Smooth muscle cell (in vitro differentiated cells): ENCODE measurements around the gene TSNAXIP1. TPM values are rescaled to one million over a fixed set of nuclear protein-coding genes. Genes with fewer than 3 reads are reported as not detected.

Source experiments
- DNase-seq: peaks from one replicate; lab custom pipeline; 2025; ENCODE audit not compliant: unreplicated experiment; lab: John Stamatoyannopoulos, UW
- H2AFZ ChIP-seq: fragments of 200-600 bp; sonication (generic); 2 replicates; pipeline ENCODE4 v1.6.0; 2016; ENCODE audit warnings: antibody characterized with exemption, low read depth, mild to moderate bottlenecking
- H3F3A ChIP-seq: fragments of 200-600 bp; sonication (generic); 2 replicates; pipeline ENCODE4 v1.6.0; 2017; ENCODE audit warnings: antibody characterized with exemption, low read depth
- H3K27ac ChIP-seq: fragments of 200-600 bp; sonication (generic); 2 replicates; pipeline ENCODE4 v1.5.1; 2016; ENCODE audit warnings: low read depth, mild to moderate bottlenecking
- H3K27me3 ChIP-seq: fragments of 200-600 bp; sonication (generic); 2 replicates; pipeline ENCODE4 v1.6.1; 2016; ENCODE audit warnings: low read depth, mild to moderate bottlenecking
- H3K36me3 ChIP-seq: fragments of 200-600 bp; sonication (generic); 2 replicates; pipeline ENCODE4 v1.5.1; 2016; ENCODE audit warnings: low read depth
- H3K4me1 ChIP-seq: fragments of 200-600 bp; sonication (generic); 2 replicates; pipeline ENCODE4 v1.5.1; 2016; ENCODE audit warnings: low read depth
- H3K4me2 ChIP-seq: fragments of 200-600 bp; sonication (generic); 2 replicates; pipeline ENCODE4 v1.6.0; 2016; ENCODE audit warnings: mild to moderate bottlenecking
- H3K4me3 ChIP-seq: fragments of 200-600 bp; sonication (generic); 2 replicates; pipeline ENCODE4 v1.5.1; 2016; ENCODE audit warnings: mild to moderate bottlenecking
- H3K79me2 ChIP-seq: fragments of 200-600 bp; sonication (generic); 2 replicates; pipeline ENCODE4 v1.6.0; 2016; ENCODE audit warnings: low read depth, mild to moderate bottlenecking
- H3K9ac ChIP-seq: fragments of 200-600 bp; sonication (generic); 2 replicates; pipeline ENCODE4 v1.6.0; 2016; ENCODE audit warnings: low read depth
- H3K9me3 ChIP-seq: fragments of 200-600 bp; sonication (generic); replicated peaks from 2 replicates; pipeline ENCODE4 v1.5.1; 2016; ENCODE audit warnings: low read depth
- H4K20me1 ChIP-seq: fragments of 200-600 bp; sonication (generic); 2 replicates; pipeline ENCODE4 v1.6.0; 2016; ENCODE audit warnings: low read depth
- WGBS: methylation state at CpG from one replicate; pipeline ENCODE4 v1.1.7; 2016; ENCODE audit warnings: low lambda C conversion rate; 5-methylcytosine and 5-hydroxymethylcytosine counted together
- polyA plus RNA-seq: library from polyadenylated mRNA; unstranded; fragments of >200 nt; fragmentation: Nextera tagmentation; extraction: Ambion mirVana; gene quantifications from 2 replicates; pipeline ENCODE4 v1.2.1, GENCODE V29; 2016
- total RNA-seq: library from RNA; depleted of rRNA; stranded (reverse); fragments of >200 nt; gene quantifications from 2 replicates; pipeline ENCODE4 v1.2.3, GENCODE V29; 2014
- TF ChIP-seq, protein P1 (sequence below): fragments of 200-600 bp; sonication (generic); IDR thresholded peaks from 2 replicates; pipeline ENCODE4 v1.5.1; 2017; ENCODE audit warnings: borderline replicate concordance, mild to moderate bottlenecking, antibody characterized with exemption; ENCODE audit not compliant: insufficient read depth, poor library complexity, severe bottlenecking

The TSNAXIP1 gene
- total and polyA plus RNA-seq, 2 experiments from 2014 or later, result 0.18 to 1.0 TPM

GRCh38 chr16:67760206-67760955 lies 46.3 kb upstream of the TSNAXIP1 start:
- H3K4me1 ChIP-seq, result no peaks in the 10 kb centered on the region
- H3K4me2 ChIP-seq, result no peak overlapping the region
- no peak overlapping the region for H2AFZ ChIP-seq
- TF ChIP-seq, protein P1, sequence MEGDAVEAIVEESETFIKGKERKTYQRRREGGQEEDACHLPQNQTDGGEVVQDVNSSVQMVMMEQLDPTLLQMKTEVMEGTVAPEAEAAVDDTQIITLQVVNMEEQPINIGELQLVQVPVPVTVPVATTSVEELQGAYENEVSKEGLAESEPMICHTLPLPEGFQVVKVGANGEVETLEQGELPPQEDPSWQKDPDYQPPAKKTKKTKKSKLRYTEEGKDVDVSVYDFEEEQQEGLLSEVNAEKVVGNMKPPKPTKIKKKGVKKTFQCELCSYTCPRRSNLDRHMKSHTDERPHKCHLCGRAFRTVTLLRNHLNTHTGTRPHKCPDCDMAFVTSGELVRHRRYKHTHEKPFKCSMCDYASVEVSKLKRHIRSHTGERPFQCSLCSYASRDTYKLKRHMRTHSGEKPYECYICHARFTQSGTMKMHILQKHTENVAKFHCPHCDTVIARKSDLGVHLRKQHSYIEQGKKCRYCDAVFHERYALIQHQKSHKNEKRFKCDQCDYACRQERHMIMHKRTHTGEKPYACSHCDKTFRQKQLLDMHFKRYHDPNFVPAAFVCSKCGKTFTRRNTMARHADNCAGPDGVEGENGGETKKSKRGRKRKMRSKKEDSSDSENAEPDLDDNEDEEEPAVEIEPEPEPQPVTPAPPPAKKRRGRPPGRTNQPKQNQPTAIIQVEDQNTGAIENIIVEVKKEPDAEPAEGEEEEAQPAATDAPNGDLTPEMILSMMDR, result no peak
- no peaks in the 10 kb centered on the region for H3K79me2 ChIP-seq
- H3F3A ChIP-seq, result no peaks in the 10 kb centered on the region
- H3K27ac ChIP-seq, result no peak overlapping the region
- no peak overlapping the region for H3K4me3 ChIP-seq
- WGBS, result 93% methylated on average over 8 of the region's 8 CpGs
- H4K20me1 ChIP-seq, result peaks cover 88% of the 10 kb centered on the region
- no peaks in the 10 kb centered on the region for H3K9me3 ChIP-seq
- H3K9ac ChIP-seq, result no peak overlapping the region
- no peaks in the 10 kb centered on the region for H3K27me3 ChIP-seq
- H3K36me3 ChIP-seq, result no peaks in the 10 kb centered on the region
- DNase-seq, result no peak

GRCh38 chr16:67760956-67761230 lies 45.8 kb upstream of the TSNAXIP1 start:
- Histone ChIP-seq H3K9me3 (no peaks in the 10 kb centered on the region), H3F3A (no peaks in the 10 kb centered on the region), H3K4me1 (no peaks in the 10 kb centered on the region), H4K20me1 (peaks cover 84% of the 10 kb centered on the region), H3K9ac (no peak overlapping the region), H3K79me2 (no peaks in the 10 kb centered on the region), H3K4me3 (no peak overlapping the region), H3K4me2 (no peak overlapping the region), H2AFZ (no peak overlapping the region), H3K27me3 (no peaks in the 10 kb centered on the region), H3K27ac (no peak overlapping the region), H3K36me3 (no peaks in the 10 kb centered on the region)
- WGBS, result 75% methylated on average over 4 of the region's 4 CpGs
- TF ChIP-seq, protein P1, result no peak
- DNase-seq, result no peak

DNA sequence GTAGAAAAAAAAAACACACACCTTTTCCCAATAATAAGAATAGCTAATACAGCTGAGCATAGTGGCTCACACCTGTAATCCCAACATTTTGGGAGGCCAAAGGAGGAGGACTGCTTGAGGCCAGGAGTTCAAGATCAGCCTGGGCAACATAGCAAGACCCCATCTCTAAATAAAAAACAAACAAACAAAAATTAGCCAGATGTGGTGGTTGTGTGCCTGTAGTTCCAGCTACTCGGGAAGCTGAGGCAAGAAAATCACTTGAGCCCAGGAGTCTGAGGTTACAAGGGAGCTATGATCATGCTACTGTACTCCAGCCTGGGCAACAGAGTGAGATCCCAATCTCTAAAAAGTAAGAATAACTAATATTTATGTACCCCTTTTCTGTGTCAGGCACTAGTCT lies 44.8 kb upstream of the TSNAXIP1 start:
- Histone ChIP-seq H3K79me2 (no peaks in the 10 kb centered on the region), H4K20me1 (peaks cover 87% of the 10 kb centered on the region), H3K36me3 (no peaks in the 10 kb centered on the region), H3K4me3 (no peak overlapping the region), H2AFZ (no peak overlapping the region), H3K4me2 (no peak overlapping the region), H3K9ac (no peak overlapping the region), H3K27ac (no peak overlapping the region), H3K9me3 (no peaks in the 10 kb centered on the region), H3K4me1 (no peaks in the 10 kb centered on the region), H3F3A (peaks cover 8% of the 10 kb centered on the region), H3K27me3 (no peaks in the 10 kb centered on the region)
- TF ChIP-seq, protein P1, result no peak
- 96% methylated on average over 1 of the region's 1 CpG for WGBS
- no peak for DNase-seq

DNA sequence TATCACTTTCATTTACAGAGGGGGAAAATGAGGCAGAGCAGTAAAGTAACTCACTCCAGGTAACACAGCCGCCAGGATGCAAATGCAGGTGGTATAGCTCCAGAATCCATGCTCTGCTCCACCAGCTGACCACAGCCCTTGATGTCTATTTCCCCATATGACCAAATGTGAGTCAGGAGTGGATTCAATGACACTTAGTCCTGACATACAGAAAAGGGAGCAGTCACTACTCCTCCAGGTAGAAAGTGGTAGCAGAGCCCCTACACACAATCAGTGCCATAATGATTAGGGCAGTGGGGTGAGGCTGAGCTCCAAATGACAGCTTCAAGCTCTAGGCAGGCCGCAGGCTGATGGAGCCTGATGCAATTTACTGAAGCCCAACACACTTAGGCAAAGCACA lies 44.3 kb upstream of the TSNAXIP1 start:
- Histone ChIP-seq H3K9me3 (no peaks in the 10 kb centered on the region), H3K4me2 (no peak overlapping the region), H3F3A (peaks cover 9% of the 10 kb centered on the region), H2AFZ (no peak overlapping the region), H3K36me3 (no peaks in the 10 kb centered on the region), H4K20me1 (peaks cover 88% of the 10 kb centered on the region), H3K27ac (no peak overlapping the region), H3K4me3 (no peak overlapping the region), H3K79me2 (no peaks in the 10 kb centered on the region), H3K27me3 (no peaks in the 10 kb centered on the region), H3K4me1 (no peaks in the 10 kb centered on the region), H3K9ac (no peak overlapping the region)
- no peak for DNase-seq
- WGBS, result 98% methylated on average over 2 of the region's 2 CpGs
- TF ChIP-seq, protein P1, result no peak
